Breast epithelium (tissue), 3 donors: Measurements from ENCODE around the gene KIAA0753.

ENCODE experiments used
- CTCF ChIP-seq, 3 donors: fragments of 450-650 bp; IDR thresholded peaks; one replicate each; pipeline ENCODE4 v1.5.1; 2016 to 2017; ENCODE audit warnings: antibody characterized with exemption in 3 of 3, mild to moderate bottlenecking in 3 of 3, moderate library complexity in 3 of 3
- POLR2A ChIP-seq: fragments of 450-650 bp; IDR thresholded peaks from one replicate; pipeline ENCODE4 v1.6.1; 2016; ENCODE audit warnings: antibody characterized with exemption, mild to moderate bottlenecking, moderate library complexity

- no peak for TF ChIP-seq CTCF (IDR thresholded peaks at IDR 0.05)
- no peak for TF ChIP-seq POLR2A
Measured at GRCh38 chr17:6578491-6578890, 62.0 kb downstream of the KIAA0753 start.
